Left lung (tissue), 10 donors: ENCODE data around the gene PKMYT1. TPM values are rescaled to one million over a fixed set of nuclear protein-coding genes. Genes with fewer than 3 reads are reported as not detected.

ENCODE experiments used
- ATAC-seq: fragments of 200-7000 bp; cut with Tn5 transposase; one replicate; pipeline ENCODE4 v1.9.1; 2020; ENCODE audit warnings: moderate library complexity
- DNase-seq, 4 donors: peaks; one replicate each; pipeline ENCODE4 v3.0.0-alpha.2; 2013 to 2020
- H3K27ac ChIP-seq, 2 donors: fragments of 200-600 bp; sonication (generic) in 1 of 2; one replicate each; pipeline versions ENCODE4 v1.5.0 to v1.8.0; 2020 to 2021
- H3K27me3 ChIP-seq, 2 donors: fragments of 200-600 bp; sonication (generic) in 1 of 2; one replicate each; pipeline versions ENCODE4 v1.5.0 to v1.8.0; 2020 to 2021
- H3K36me3 ChIP-seq, 2 donors: fragments of 200-600 bp; sonication (generic) in 1 of 2; one replicate each; pipeline versions ENCODE4 v1.5.0 to v1.8.0; 2020 to 2021
- H3K4me1 ChIP-seq, 2 donors: fragments of 200-600 bp; one replicate each; pipeline ENCODE4 v1.8.0; 2021
- H3K4me3 ChIP-seq, 2 donors: fragments of 200-600 bp; sonication (generic) in 1 of 2; one replicate each; pipeline versions ENCODE4 v1.5.0 to v1.8.0; 2020 to 2021; ENCODE audit warnings: mild to moderate bottlenecking in 1 of 2
- H3K9me3 ChIP-seq, 2 donors: fragments of 200-600 bp; sonication (generic) in 1 of 2; one replicate each; pipeline versions ENCODE4 v1.5.0 to v1.8.0; 2020 to 2021
- CTCF ChIP-seq, 2 donors: fragments of 200-600 bp; sonication (generic) in 1 of 2; IDR thresholded peaks; one replicate each; pipeline versions ENCODE4 v1.5.0 to v1.8.0; 2021; ENCODE audit warnings: antibody characterized with exemption in 2 of 2
- intact Hi-C, 2 donors: fragments of 100-400 bp; cut with DNase I; formaldehyde crosslinking; loops; one replicate each; pipeline versions ENCODE4 v1.11.2 to v1.14.2; 2022
- polyA plus RNA-seq, 6 donors: library from polyadenylated mRNA; unstranded; fragments of 120-200 nt; gene quantifications; one replicate each; pipeline ENCODE4 v1.2.1, GENCODE V29; 2013; ENCODE audit not compliant: insufficient read length in 6 of 6
- total RNA-seq, 2 donors: library from RNA; stranded (reverse); fragmentation: NEBNext Ultra II Directional; extraction: Animal tissue kit (Norgen Biotek cat#: 25700); gene quantifications; one replicate each; pipeline ENCODE4 v1.2.1, GENCODE V29; 2021
- donor health status: DM: no; HTN: yes; CAD: no.
- donor health status: DM: no; HTN: no; CAD: no.

The PKMYT1 gene
- total and polyA plus RNA-seq, 8 donors = 13.9 to 21.8 (median 17.2) TPM

- H3K36me3 ChIP-seq = no peaks in the 10 kb centered on the region
- DNase-seq (no peak), ATAC-seq (no peak)
- H3K4me3 ChIP-seq = no peak overlapping the region
- no peak overlapping the region for H3K27ac ChIP-seq
- TF ChIP-seq CTCF (IDR thresholded peaks at IDR 0.05) = no peak
- no peaks in the 10 kb centered on the region for H3K9me3 ChIP-seq
- peaks cover under 1 to 15% of the 10 kb centered on the region in 2 donors for H3K27me3 ChIP-seq
- peaks cover 0 to 5% of the 10 kb centered on the region in 2 donors for H3K4me1 ChIP-seq
- intact Hi-C loops = no loop called here
Measured at GRCh38 chr16:2999929-3000328, 19.7 kb upstream of the PKMYT1 start.

DNA sequence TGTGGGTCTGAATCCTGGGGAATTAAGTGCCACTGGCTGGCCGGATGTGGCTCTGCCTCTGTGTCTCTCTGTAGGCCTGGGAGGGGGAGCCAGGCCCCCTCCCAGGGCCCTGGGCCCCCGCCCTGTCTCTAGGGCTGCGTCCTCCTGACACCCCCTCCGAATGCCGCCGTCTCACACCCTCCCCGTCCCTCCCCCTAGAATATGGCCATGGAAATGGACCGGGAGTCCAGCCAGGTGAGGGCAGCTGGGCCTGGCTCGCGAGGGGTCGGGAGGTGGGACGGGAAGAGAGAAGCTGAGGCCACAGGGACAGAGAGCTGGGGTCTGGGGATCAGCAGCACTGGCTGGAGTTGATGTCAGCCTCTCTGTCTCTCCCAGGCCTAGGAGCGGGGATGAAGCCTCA is 16.1 kb upstream of the PKMYT1 start:
- Histone ChIP-seq H3K27ac (no peak overlapping the region), H3K9me3 (no peaks in the 10 kb centered on the region), H3K36me3 (no peaks in the 10 kb centered on the region), H3K27me3 (peaks cover 0 to 8% of the 10 kb centered on the region in 2 donors), H3K4me1 (no peaks in the 10 kb centered on the region), H3K4me3 (no peak overlapping the region)
- intact Hi-C loops = no loop called here
- DNase-seq (no peak), ATAC-seq (no peak)
- no peak for TF ChIP-seq CTCF (IDR thresholded peaks at IDR 0.05)

GRCh38 chr16:2992383-2993081 is 12.3 kb upstream of the PKMYT1 start:
- H3K4me1 ChIP-seq = no peaks in the 10 kb centered on the region
- DNase-seq = no peak

DNA sequence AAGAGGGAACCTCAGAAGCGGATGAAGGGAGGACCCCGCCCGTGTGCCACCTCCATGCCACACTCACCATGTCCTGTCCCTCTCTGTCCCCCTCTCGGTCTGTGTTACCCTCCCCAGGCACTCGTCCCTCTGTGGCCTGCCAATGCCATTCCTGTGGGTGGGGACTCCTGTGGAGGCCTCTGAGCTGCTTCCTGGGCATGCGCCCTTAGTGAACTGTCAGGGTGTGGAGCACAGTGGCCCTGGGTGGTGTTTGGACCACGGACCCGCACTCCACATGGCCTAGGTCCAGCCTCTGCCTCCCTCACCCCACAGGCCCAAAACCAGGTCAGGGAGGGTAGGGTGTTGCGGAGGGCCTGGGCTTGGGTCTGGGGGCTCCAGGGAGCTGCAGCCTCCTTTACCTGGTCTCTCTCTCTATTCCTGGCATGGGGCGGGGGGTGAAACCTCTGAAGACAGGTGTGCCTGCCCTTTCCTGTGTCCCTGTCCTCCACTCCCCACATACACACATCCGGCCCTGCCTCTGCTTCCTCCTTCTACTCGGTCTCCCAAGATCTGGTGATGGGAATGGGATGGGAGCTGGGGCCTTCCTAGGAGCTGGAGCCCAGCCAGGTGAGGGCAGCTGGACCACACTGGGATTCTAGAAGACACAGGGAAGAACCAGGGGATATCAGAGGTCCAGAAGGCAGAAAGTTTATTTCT is 11.5 kb upstream of the PKMYT1 start:
- Histone ChIP-seq H3K27ac (no peak overlapping the region), H3K4me1 (no peaks in the 10 kb centered on the region), H3K4me3 (no peak overlapping the region), H3K36me3 (no peaks in the 10 kb centered on the region), H3K27me3 (peaks cover 0 to 43% of the 10 kb centered on the region in 2 donors), H3K9me3 (no peaks in the 10 kb centered on the region)
- DNase-seq = no peak
- intact Hi-C loops = no loop called here
- ATAC-seq = no peak
- no peak for TF ChIP-seq CTCF (IDR thresholded peaks at IDR 0.05)

More at GRCh38 chr16:2992383-2993081, 12.3 kb upstream of the PKMYT1 start:
- intact Hi-C loops = no loop called here
- ATAC-seq = no peak
- Histone ChIP-seq H3K27ac (no peak overlapping the region), H3K27me3 (peaks cover 0 to 37% of the 10 kb centered on the region in 2 donors), H3K9me3 (no peaks in the 10 kb centered on the region), H3K4me3 (no peak overlapping the region), H3K36me3 (no peaks in the 10 kb centered on the region)
- no peak for TF ChIP-seq CTCF (IDR thresholded peaks at IDR 0.05)

DNA sequence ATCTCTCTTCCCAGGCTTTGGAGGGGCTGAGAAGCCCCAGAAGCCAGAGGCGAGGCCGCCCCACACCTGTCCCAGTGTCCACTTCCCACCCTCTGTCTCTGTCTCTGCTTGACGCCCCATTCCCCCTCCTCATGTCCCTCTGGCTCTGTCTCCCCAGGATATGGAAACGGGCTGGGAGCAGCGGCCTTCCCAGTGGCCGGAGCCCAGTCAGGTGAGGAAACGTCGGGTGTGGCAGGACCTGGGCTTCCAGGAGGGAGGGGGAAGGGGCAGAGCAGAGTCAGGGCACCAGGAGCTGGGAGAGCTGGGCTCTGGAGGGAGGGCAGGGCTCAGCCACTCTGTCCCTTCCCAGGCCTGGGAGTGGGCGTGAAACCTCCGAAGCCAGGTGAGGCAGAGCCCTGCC is 10.6 kb upstream of the PKMYT1 start:
- H3K4me3 ChIP-seq = no peak overlapping the region
- H3K4me1 ChIP-seq = no peaks in the 10 kb centered on the region
- H3K27me3 ChIP-seq = peaks cover 0 to 46% of the 10 kb centered on the region in 2 donors
- peak; percentile 35 for ATAC-seq
- no peak for DNase-seq
- no peaks in the 10 kb centered on the region for H3K9me3 ChIP-seq
- H3K27ac ChIP-seq = no peak overlapping the region
- TF ChIP-seq CTCF (IDR thresholded peaks at IDR 0.05) = no peak
- H3K36me3 ChIP-seq = no peaks in the 10 kb centered on the region
- intact Hi-C loops = no loop called here
